HepG2 (cell line): ENCODE data around the gene HMGCS2. TPM values are rescaled to one million over a fixed set of nuclear protein-coding genes. Genes with fewer than 3 reads are reported as not detected.

ENCODE experiments used
- AHR ChIP-seq: IDR thresholded peaks from 2 replicates; pipeline ENCODE4 v1.6.1; 2018; ENCODE audit warnings: missing genetic modification reagents, missing compliant biosample characterization
- ARID2 ChIP-seq: sonication (generic); formaldehyde crosslinking; IDR thresholded peaks from 2 replicates; pipeline ENCODE4 v1.8.1; 2022; ENCODE audit warnings: mild to moderate bottlenecking, missing genetic modification reagents, borderline replicate concordance
- CENPX ChIP-seq: sonication (generic); formaldehyde crosslinking; IDR thresholded peaks from 2 replicates; pipeline ENCODE4 v1.9.0; 2021; ENCODE audit warnings: mild to moderate bottlenecking, missing genetic modification reagents, moderate library complexity
- DMTF1 ChIP-seq: sonication (generic); formaldehyde crosslinking; IDR thresholded peaks from 2 replicates; pipeline ENCODE4 v1.4.0; 2020; ENCODE audit warnings: mild to moderate bottlenecking, missing genetic modification reagents
- ELF4 ChIP-seq: sonication (generic); formaldehyde crosslinking; IDR thresholded peaks from 2 replicates; pipeline ENCODE4 v1.5.0; 2020; ENCODE audit warnings: missing genetic modification reagents, mild to moderate bottlenecking, moderate library complexity, borderline replicate concordance
- FOXA3 ChIP-seq: IDR thresholded peaks from 2 replicates; pipeline ENCODE4 v1.6.1; 2016; ENCODE audit warnings: missing genetic modification reagents, missing compliant biosample characterization
- HES4 ChIP-seq: sonication (generic); formaldehyde crosslinking; IDR thresholded peaks from 2 replicates; pipeline ENCODE4 v1.9.0; 2021; ENCODE audit warnings: mild to moderate bottlenecking, missing genetic modification reagents, borderline replicate concordance
- HOXA3 ChIP-seq: sonication (generic); formaldehyde crosslinking; IDR thresholded peaks from 2 replicates; pipeline ENCODE4 v1.5.0; 2020; ENCODE audit warnings: missing genetic modification reagents
- KLF13 ChIP-seq: sonication (generic); formaldehyde crosslinking; IDR thresholded peaks from 2 replicates; pipeline ENCODE4 v1.4.0; 2020; ENCODE audit warnings: mild to moderate bottlenecking, missing genetic modification reagents
- MAFK ChIP-seq, 2 experiments: IDR thresholded peaks in 1 of 2; conservative IDR thresholded peaks in 1 of 2; 2 replicates each; pipeline ENCODE4 v1.6.1; 2011; ENCODE audit warnings: improper control_type of control experiment in 2 of 2, low read length in 2 of 2
- NFYC ChIP-seq: IDR thresholded peaks from 2 replicates; pipeline ENCODE4 v1.6.1; 2016; ENCODE audit warnings: missing genetic modification reagents, missing compliant biosample characterization
- PCBP2 ChIP-seq: fragments of 200-400 bp; formaldehyde crosslinking; optimal IDR thresholded peaks from 2 replicates; pipeline ENCODE3; 2018; ENCODE audit warnings: low read length, low read depth; ENCODE audit not compliant: poor library complexity, severe bottlenecking
- PHF8 ChIP-seq: sonication (generic); formaldehyde crosslinking; IDR thresholded peaks from 2 replicates; pipeline ENCODE4 v1.5.0; 2020; ENCODE audit warnings: missing genetic modification reagents
- POLR2AphosphoS5 ChIP-seq: IDR thresholded peaks from 2 replicates; pipeline ENCODE4 v1.6.1; 2012; ENCODE audit warnings: low read depth, low read length
- SAP130 ChIP-seq: IDR thresholded peaks from 2 replicates; pipeline ENCODE4 v1.6.1; 2016; ENCODE audit warnings: low read depth
- SIX4 ChIP-seq: sonication (generic); formaldehyde crosslinking; IDR thresholded peaks from 2 replicates; pipeline ENCODE4 v1.4.0; 2020; ENCODE audit warnings: missing genetic modification reagents
- SMC3 ChIP-seq: IDR thresholded peaks from 2 replicates; pipeline ENCODE4 v1.6.1; 2011; ENCODE audit warnings: low read length, improper control_type of control experiment
- SOX13 ChIP-seq, 3 experiments: fragments of 450-650 bp in 1 of 3; sonication (generic) in 1 of 3; formaldehyde crosslinking in 1 of 3; IDR thresholded peaks in 2 of 3; conservative IDR thresholded peaks in 1 of 3; 2 replicates each; pipeline versions ENCODE4 v1.5.0 to v1.6.1; 2016 to 2020; ENCODE audit warnings: antibody characterized with exemption in 1 of 3, mild to moderate bottlenecking in 1 of 3, missing compliant biosample characterization in 1 of 3, missing genetic modification reagents in 1 of 3, moderate library complexity in 1 of 3
- SOX6 ChIP-seq, 2 experiments: fragments of 450-650 bp in 1 of 2; sonication (generic) in 1 of 2; formaldehyde crosslinking in 1 of 2; IDR thresholded peaks; 2 replicates each; pipeline versions ENCODE4 v1.4.0 to v1.6.1; 2017 to 2020; ENCODE audit warnings: antibody characterized with exemption in 1 of 2, mild to moderate bottlenecking in 1 of 2, missing genetic modification reagents in 1 of 2
- SP1 ChIP-seq, 2 experiments: fragments of 450-650 bp in 1 of 2; sonication (generic) in 1 of 2; formaldehyde crosslinking in 1 of 2; IDR thresholded peaks; 2 replicates each; pipeline versions ENCODE4 v1.4.0 to v1.6.1; 2016 to 2020; ENCODE audit warnings: missing genetic modification reagents in 1 of 2
- YEATS4 ChIP-seq: sonication (generic); formaldehyde crosslinking; IDR thresholded peaks from 2 replicates; pipeline ENCODE4 v1.4.0; 2020; ENCODE audit warnings: missing genetic modification reagents, borderline replicate concordance
- ZMYM3 ChIP-seq: sonication (generic); formaldehyde crosslinking; IDR thresholded peaks from 2 replicates; pipeline ENCODE4 v1.5.1; 2020; ENCODE audit warnings: mild to moderate bottlenecking, missing genetic modification reagents
- ZNF326 ChIP-seq: sonication (generic); formaldehyde crosslinking; IDR thresholded peaks from 2 replicates; pipeline ENCODE4 v1.4.0; 2020; ENCODE audit warnings: missing genetic modification reagents, borderline replicate concordance
- ZNF432 ChIP-seq: sonication (generic); formaldehyde crosslinking; IDR thresholded peaks from 2 replicates; pipeline ENCODE4 v1.5.0; 2020; ENCODE audit warnings: missing genetic modification reagents, mild to moderate bottlenecking, borderline replicate concordance
- ZNF737 ChIP-seq: sonication (generic); formaldehyde crosslinking; IDR thresholded peaks from 2 replicates; pipeline ENCODE4 v1.5.0; 2020; ENCODE audit warnings: missing genetic modification reagents, mild to moderate bottlenecking, borderline replicate concordance
- polyA plus RNA-seq, 8 experiments: library from polyadenylated mRNA; depleted of rRNA in 3 of 8; stranded (reverse) in 7 of 8; unstranded in 1 of 8; fragments of >200 nt; fragmentation: Illumina TruSeq in 4 of 8; extraction: Trizol in 4 of 8; gene quantifications; 2 replicates each; pipeline versions ENCODE4 v1.2.1 to v1.2.3, GENCODE V29; 2011 to 2016; ENCODE audit warnings: low read depth in 4 of 8, missing spikeins in 1 of 8, mixed read lengths in 1 of 8; ENCODE audit not compliant: insufficient read depth in 1 of 8
- total RNA-seq, 5 experiments: library from RNA; depleted of rRNA; stranded (reverse); fragments of >200 nt; fragmentation: Illumina TruSeq; extraction: Trizol; gene quantifications; 2 replicates each; pipeline ENCODE4 v1.2.3, GENCODE V29; 2016; ENCODE audit warnings: low read depth in 1 of 5
- TF ChIP-seq, protein P1 (sequence below): sonication (generic); formaldehyde crosslinking; IDR thresholded peaks from 2 replicates; pipeline ENCODE4 v1.4.0; 2020; ENCODE audit warnings: missing genetic modification reagents, borderline replicate concordance

HMGCS2 gene
- total and polyA plus RNA-seq, 2 of the 13 experiments (the other 11 are each of a cell fraction or from before 2014, with no cell fraction given) = 0.44 to 1.5 TPM

GRCh38 chr1:119768778-119769177 lies at the start of gene HMGCS2 (continued):
- TF ChIP-seq DMTF1 = no peak
- no peak for TF ChIP-seq SAP130 (CRISPR knock-in tag)
- no peak for TF ChIP-seq ARID2 (CRISPR knock-in tag)
- TF ChIP-seq SOX6 (IDR thresholded peaks at IDR 0.05) = no peak
- TF ChIP-seq SOX6 (CRISPR knock-in tag; IDR thresholded peaks at IDR 0.05) = no peak
- TF ChIP-seq NFYC (CRISPR knock-in tag) = no peak
- TF ChIP-seq PHF8 (CRISPR knock-in tag) = no peak
- no peak for TF ChIP-seq KLF13 (CRISPR knock-in tag)
- no peak for TF ChIP-seq AHR
- TF ChIP-seq ELF4 (CRISPR knock-in tag) = no peak
- no peak for TF ChIP-seq HES4 (CRISPR knock-in tag)
- TF ChIP-seq SP1 (IDR thresholded peaks at IDR 0.05) = no peak
- no peak for TF ChIP-seq SP1 (CRISPR knock-in tag; IDR thresholded peaks at IDR 0.05)
- TF ChIP-seq, protein P1, sequence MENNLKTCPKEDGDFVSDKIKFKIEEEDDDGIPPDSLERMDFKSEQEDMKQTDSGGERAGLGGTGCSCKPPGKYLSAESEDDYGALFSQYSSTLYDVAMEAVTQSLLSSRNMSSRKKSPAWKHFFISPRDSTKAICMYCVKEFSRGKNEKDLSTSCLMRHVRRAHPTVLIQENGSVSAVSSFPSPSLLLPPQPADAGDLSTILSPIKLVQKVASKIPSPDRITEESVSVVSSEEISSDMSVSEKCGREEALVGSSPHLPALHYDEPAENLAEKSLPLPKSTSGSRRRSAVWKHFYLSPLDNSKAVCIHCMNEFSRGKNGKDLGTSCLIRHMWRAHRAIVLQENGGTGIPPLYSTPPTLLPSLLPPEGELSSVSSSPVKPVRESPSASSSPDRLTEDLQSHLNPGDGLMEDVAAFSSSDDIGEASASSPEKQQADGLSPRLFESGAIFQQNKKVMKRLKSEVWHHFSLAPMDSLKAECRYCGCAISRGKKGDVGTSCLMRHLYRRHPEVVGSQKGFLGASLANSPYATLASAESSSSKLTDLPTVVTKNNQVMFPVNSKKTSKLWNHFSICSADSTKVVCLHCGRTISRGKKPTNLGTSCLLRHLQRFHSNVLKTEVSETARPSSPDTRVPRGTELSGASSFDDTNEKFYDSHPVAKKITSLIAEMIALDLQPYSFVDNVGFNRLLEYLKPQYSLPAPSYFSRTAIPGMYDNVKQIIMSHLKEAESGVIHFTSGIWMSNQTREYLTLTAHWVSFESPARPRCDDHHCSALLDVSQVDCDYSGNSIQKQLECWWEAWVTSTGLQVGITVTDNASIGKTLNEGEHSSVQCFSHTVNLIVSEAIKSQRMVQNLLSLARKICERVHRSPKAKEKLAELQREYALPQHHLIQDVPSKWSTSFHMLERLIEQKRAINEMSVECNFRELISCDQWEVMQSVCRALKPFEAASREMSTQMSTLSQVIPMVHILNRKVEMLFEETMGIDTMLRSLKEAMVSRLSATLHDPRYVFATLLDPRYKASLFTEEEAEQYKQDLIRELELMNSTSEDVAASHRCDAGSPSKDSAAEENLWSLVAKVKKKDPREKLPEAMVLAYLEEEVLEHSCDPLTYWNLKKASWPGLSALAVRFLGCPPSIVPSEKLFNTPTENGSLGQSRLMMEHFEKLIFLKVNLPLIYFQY = no peak
- TF ChIP-seq HOXA3 (CRISPR knock-in tag) = peak; percentile 22; the same call in 1 of the 2 replicates
- no peak for TF ChIP-seq SIX4 (CRISPR knock-in tag)
- TF ChIP-seq MAFK (conservative IDR thresholded peaks at IDR 0.05 in 1 of 2, IDR thresholded peaks at IDR 0.05 in 1 of 2; ENCODE audit: low read length in 2 of 2) = no peak
- TF ChIP-seq ZNF326 (CRISPR knock-in tag) = no peak
- TF ChIP-seq PCBP2 = no peak
- no peak for TF ChIP-seq ZNF737
- TF ChIP-seq CENPX (CRISPR knock-in tag) = no peak
- no peak for TF ChIP-seq POLR2AphosphoS5
- no peak for TF ChIP-seq SMC3
- no peak for TF ChIP-seq YEATS4
- TF ChIP-seq ZNF432 (CRISPR knock-in tag) = no peak
- TF ChIP-seq ZMYM3 = peak; percentile 22; the same call in 1 of the 2 replicates
- TF ChIP-seq SOX13 (IDR thresholded peaks at IDR 0.05) = no peak
- TF ChIP-seq SOX13 (CRISPR knock-in tag; conservative IDR thresholded peaks at IDR 0.05 in 1 of 2, IDR thresholded peaks at IDR 0.05 in 1 of 2) = peak in 1 of 2 experiments; percentile 39; a peak in 1 of 4 replicates
- peak; percentile 62; the same call in 1 of the 2 replicates for TF ChIP-seq FOXA3 (CRISPR knock-in tag)
